Measurements from ENCODE around the gene SOCS1. TPM values are rescaled to one million over a fixed set of nuclear protein-coding genes. Genes with fewer than 3 reads are reported as not detected.

SOCS1 gene
- total RNA-seq, 1 donor from 2014 or later, result 3.8 TPM

- intact Hi-C loops (cut with micrococcal nuclease), result no loop called here
- no peak for ATAC-seq
- no peak for DNase-seq
Measured at GRCh38 chr16:11270602-11271162, 14.7 kb upstream of the SOCS1 start.

- intact Hi-C loops (cut with micrococcal nuclease), result no loop called here
Measured at GRCh38 chr16:11268921-11269375, 12.9 kb upstream of the SOCS1 start, which contains the start of gene TNP2. Gene TNP2, minus strand, starts transcription at chr16:11269325. Its CDS starts 63 bp downstream, at chr16:11269262.

GRCh38 chr16:11265124-11265523 lies 9.1 kb upstream of the SOCS1 start:
- ATAC-seq, result peak; percentile 10
- intact Hi-C loops (cut with micrococcal nuclease), result no loop called here
- no peak for DNase-seq

More at GRCh38 chr16:11268921-11269375, 12.9 kb upstream of the SOCS1 start, which contains the start of gene TNP2:
- no peak for DNase-seq
- no peak for ATAC-seq

- ATAC-seq (no peak), DNase-seq (no peak)
- intact Hi-C loops (cut with micrococcal nuclease), result no loop called here
Measured at GRCh38 chr16:11264155-11264832, 8.3 kb upstream of the SOCS1 start.

GRCh38 chr16:11263737-11264136 lies 7.7 kb upstream of the SOCS1 start:
- no peak for ATAC-seq
- DNase-seq, result no peak
- intact Hi-C loops (cut with micrococcal nuclease), result no loop called here

- ATAC-seq (no peak), DNase-seq (no peak)
- intact Hi-C loops (cut with micrococcal nuclease), result no loop called here
Measured at GRCh38 chr16:11262915-11263314, 6.9 kb upstream of the SOCS1 start.

GRCh38 chr16:11260596-11260966 lies 4.6 kb upstream of the SOCS1 start:
- DNase-seq, result no peak
- no peak for ATAC-seq
- intact Hi-C loops (cut with micrococcal nuclease), result no loop called here

GRCh38 chr16:11259655-11260595 lies 3.9 kb upstream of the SOCS1 start:
- intact Hi-C loops (cut with micrococcal nuclease), result loop anchor here (5.0 kb wide), 1 partner anchor 288 kb away; no protein-coding TSS in a partner anchor
- DNase-seq (no peak), ATAC-seq (no peak)

- DNase-seq (peak; percentile 81), ATAC-seq (peak; percentile 21)
- intact Hi-C loops (cut with micrococcal nuclease), result loop anchor here (5.0 kb wide), 1 partner anchor 287 kb away; no protein-coding TSS in a partner anchor
Measured at GRCh38 chr16:11258553-11259492, 2.8 kb upstream of the SOCS1 start.

GRCh38 chr16:11257131-11257938 lies 1.3 kb upstream of the SOCS1 start:
- intact Hi-C loops (cut with micrococcal nuclease), result loop anchor here (5.0 kb wide), 1 partner anchor 285 kb away; no protein-coding TSS in a partner anchor
- ATAC-seq, result peak; percentile 74
- DNase-seq, result peak; percentile 74

- peak; percentile 60 for ATAC-seq
- intact Hi-C loops (cut with micrococcal nuclease), result loop anchor here (5.0 kb wide), 1 partner anchor 284 kb away; no protein-coding TSS in a partner anchor
- DNase-seq, result peak; percentile 86
Measured at GRCh38 chr16:11256661-11257130, 692 bp upstream of the SOCS1 start.

- intact Hi-C loops (cut with micrococcal nuclease), result loop anchor here (5.0 kb wide), 1 partner anchor 283 kb away; no protein-coding TSS in a partner anchor
- peak; percentile 65 for DNase-seq
- no peak for ATAC-seq
Measured at GRCh38 chr16:11254913-11255736, 879 bp downstream of the SOCS1 start.

GRCh38 chr16:11253995-11254912 lies 1.8 kb downstream of the SOCS1 start:
- DNase-seq, result no peak
- intact Hi-C loops (cut with micrococcal nuclease), result no loop called here
- ATAC-seq, result no peak

GRCh38 chr16:11253009-11253994 lies 2.7 kb downstream of the SOCS1 start:
- ATAC-seq, result no peak
- intact Hi-C loops (cut with micrococcal nuclease), result no loop called here
- no peak for DNase-seq

All from left ventricle myocardium superior (tissue), 1 donor.